NCI-H510A (cell line): Measurements from ENCODE around the gene KCNQ1.

Experiments
- DNase-seq: peaks from one replicate; lab custom pipeline; 2025; lab: John Stamatoyannopoulos, UW

KCNQ1 gene

GRCh38 chr11:2838676-2839294, 394.0 kb downstream of the KCNQ1 start:
- no peak for DNase-seq

- no peak for DNase-seq
Observed at GRCh38 chr11:2839395-2839943, 394.7 kb downstream of the KCNQ1 start.

GRCh38 chr11:2841411-2842190, 396.8 kb downstream of the KCNQ1 start:
- no peak for DNase-seq

GRCh38 chr11:2842876-2843275, 398.1 kb downstream of the KCNQ1 start:
- DNase-seq, result no peak

GRCh38 chr11:2843551-2843950, 398.7 kb downstream of the KCNQ1 start:
- no peak for DNase-seq

DNA sequence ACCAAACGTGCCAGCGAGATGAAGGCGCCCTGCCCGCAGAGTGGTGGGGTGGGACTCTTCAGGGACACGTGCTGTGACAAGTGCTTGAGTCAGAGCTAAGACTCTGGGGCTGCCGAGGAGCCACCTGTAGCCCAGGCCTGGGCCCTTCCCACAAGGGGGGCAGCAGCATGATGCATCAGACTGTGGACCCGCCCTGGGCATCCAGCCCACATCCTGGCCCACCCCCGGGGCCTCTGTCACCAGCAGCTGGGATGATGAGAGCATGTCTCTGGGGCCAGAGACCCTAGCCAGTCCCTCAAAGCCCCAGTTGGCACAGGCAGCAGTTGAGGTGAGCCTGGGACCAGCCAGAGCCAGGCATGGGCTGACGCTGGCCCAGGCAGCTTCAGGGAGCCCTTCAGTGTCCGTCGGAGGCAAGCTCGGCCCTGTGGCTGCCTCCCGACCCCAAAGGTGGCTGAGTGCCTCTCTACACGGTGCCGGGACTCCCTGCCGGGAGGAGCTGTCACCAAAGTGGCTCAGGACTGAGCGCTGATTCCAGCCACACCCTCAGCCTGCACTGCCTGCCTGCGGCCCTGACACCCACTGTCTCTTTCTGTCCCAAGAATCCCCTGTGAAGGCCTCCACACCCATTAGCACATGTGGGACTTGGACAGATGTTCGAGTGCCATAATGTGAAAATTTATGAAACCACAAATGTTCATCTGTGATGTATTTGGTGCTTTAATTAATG, 399.5 kb downstream of the KCNQ1 start:
- no peak for DNase-seq

DNA sequence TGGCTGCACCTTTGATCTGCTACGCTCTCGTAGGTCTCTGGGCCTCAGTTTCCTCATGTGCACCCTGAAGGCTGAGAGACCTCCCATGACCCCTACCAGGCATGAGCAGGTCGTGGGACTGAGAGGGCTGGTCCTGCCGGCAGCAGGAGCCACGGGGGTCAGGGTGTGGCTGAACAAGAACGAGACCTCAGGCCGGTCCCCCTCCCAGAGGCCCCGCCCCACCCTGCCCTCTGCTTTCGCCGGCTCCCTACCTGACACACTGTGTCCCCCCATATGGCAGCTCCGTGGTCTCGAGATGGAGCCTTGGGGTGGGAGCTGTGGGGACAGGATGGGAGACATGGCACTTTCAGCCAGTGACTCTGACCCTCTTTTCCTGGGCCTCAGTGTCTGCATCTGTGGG, 400.2 kb downstream of the KCNQ1 start:
- DNase-seq, result no peak

DNA sequence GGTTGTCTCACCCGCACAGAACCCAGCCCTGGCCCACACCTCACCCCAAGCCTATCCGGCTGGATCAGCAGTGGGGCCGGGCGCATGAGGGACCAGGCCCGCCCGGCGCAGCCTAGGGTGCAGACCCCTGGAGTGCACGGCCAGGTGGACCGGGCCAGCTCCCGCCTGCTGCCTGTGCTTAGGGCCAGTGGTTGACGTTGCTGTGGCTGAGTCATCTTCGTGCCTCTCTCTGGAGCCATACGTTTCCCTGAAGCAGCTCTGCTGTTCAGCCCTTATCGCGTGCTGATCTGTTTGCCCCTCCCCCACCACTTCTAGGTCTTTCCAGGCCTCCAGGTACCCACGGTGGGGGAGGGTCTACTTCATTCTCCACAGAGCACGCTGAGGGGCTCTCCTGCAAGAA, 401.2 kb downstream of the KCNQ1 start:
- no peak for DNase-seq

DNA sequence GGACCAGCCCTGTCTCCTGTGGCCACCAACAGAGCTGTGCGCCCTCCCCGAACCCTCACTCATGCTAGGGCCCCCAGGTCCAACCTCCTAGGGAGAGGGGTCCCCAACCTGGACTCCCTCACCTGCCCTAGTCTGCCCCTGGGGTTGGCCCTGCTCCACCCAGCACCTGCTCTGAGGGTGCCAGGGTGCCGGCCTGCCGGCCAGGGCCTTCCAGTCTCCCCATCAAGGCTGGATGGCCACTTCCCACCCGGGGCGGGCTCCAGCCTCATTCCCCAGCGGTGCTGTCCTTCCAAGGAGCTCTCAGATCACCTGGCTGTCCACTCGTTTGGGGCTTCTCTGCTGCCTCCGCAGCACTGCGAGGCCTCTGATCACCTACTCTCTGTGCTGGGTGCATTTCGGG, 401.7 kb downstream of the KCNQ1 start:
- DNase-seq, result no peak

- no peak for DNase-seq
Observed at GRCh38 chr11:2847561-2847960, 402.8 kb downstream of the KCNQ1 start.

DNA sequence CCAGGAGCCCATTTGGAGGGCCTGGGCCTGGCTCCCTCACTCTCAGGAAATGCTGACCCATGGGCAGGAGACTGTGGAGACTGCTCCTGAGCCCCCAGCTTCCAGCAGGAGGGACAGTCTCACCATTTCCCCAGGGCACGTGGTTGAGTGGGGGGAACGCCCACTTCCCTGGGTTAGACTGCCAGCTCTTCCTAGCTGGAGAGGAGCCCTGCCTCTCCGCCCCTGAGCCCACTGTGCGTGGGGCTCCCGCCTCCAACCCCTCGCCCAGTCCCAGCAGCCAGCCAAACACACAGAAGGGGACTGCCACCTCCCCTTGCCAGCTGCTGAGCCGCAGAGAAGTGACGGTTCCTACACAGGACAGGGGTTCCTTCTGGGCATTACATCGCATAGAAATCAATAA, 403.7 kb downstream of the KCNQ1 start:
- no peak for DNase-seq

DNA sequence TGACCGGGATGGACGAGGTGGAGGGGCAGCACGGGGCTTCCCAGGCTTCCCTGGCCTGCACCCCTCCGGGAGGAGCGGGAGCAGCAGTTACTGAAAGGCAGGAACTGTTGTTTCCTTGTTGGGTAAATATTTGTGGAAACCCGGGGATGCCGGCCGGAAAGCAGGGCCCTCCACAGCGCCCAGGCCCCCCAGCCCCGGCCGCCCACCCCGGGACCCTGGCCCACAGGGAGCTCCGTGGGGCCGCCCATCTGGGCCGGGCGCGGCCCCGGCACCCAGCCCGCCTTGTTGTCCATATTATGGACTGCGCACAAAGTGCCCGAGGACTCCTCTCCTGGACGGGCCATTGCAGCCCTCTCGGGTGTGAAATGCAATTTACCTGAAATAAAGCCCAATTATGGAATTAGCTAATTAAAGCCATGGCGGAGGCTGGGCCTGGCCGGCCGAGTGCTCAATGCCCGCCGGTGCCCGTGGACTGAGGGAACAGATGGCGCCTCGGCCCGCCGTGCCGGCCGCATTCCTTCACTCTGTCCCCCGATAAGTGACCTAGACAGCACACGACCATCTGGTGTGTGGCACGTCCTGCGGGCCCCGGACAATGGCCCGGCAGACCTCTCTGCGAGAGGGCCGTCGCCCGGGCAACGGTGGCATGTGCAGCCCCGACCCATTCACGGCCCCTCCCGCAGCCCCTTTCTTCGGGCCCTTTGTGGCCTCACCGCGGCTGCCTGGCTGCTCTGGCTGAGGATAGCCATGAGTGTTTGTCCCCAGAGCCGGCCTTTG, 405.4 kb downstream of the KCNQ1 start:
- no peak for DNase-seq

GRCh38 chr11:2853401-2853800, 408.6 kb downstream of the KCNQ1 start:
- no peak for DNase-seq

GRCh38 chr11:2853997-2854560, 409.3 kb downstream of the KCNQ1 start:
- no peak for DNase-seq

GRCh38 chr11:2855162-2855561, 410.4 kb downstream of the KCNQ1 start:
- no peak for DNase-seq

DNA sequence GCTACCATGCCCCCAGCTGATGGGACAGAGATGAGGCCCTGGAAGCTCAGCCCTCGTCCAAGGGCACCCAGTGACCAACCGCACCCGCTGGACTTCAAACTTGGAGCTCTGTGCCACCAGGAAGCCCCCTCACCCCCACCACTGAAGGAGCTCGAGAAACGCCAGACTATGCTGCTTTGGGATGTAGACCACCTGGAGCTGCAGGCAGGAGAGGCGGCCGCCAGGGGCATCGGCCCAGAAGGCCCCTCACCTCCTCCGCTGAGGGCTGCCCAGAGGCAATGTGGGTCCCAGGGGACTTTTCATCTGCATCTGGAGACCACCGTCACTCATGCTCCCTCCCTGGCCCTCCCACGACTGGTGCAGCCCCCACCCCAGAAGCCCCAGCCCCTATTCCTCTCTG, 412.5 kb downstream of the KCNQ1 start:
- DNase-seq, result no peak

DNA sequence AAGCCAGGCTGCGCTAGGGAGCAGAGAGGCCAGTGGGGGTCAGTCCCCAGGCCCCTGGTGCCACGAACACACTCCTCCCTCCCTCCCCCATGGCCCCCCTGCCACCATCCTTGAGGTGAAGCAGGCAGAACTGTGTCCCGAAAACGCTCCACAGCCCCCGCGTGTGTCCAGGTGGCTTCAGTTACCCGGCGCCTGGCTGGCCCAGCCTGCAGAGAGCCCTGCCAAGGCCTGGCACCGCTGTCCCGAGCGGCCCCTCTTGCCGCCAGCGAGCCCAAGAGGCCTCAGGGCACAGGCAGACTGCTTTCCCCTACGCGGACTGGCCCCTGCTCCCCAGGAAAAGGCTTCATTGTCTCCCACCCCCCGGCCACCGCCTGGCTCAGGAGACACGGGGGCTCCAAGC, 413.1 kb downstream of the KCNQ1 start:
- DNase-seq, result no peak

DNA sequence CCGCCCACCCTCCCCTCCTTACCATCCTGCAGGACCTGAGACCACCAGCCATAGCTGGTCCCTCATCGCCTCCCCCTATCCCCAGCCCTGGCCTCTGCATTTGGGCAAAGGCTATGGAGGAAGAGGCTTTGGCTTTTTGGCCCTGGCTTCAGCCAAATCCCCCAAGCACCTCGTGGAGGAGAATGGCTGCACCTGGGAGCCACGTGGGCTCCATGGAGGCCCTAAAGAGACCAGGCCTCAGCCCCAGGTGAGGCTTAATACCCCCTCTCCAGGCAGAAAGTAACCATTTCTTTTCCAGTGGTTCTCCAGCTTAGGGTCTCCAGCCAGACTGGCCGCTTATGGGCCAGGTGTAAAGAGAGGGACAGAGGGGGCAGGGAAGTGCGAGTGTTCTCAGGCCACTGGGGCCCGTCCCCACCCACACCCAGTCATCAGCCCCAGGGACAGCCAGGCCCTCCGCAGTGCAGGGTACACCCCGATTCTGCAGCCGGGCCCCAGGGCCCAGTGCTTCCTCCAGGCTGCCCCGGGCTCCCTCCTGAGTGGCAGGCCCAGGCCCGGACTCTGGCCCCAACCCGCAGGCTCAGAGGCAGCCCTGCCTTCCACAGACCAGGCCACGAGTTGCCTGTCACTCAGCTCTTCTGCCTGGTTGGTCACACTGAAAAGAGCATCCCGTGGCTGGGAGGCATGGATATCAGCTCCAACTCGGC, 414.3 kb downstream of the KCNQ1 start:
- DNase-seq, result no peak

DNA sequence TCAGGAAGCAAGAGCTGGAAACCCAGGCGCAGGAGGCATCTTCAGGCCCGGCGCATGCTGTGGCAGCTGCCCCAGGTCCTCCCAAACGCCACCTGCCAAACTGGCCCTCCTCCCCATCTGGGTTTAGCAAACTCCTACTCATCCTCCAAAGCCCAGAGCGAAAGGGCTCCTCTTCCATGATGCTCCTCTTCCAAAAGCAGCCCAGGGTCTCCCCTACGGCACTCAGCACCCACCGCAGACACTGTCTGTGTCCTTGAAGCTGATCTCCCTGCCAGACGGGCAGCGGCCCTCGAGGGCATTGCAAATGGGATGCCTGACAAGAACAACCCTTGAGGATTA, 414.9 kb downstream of the KCNQ1 start:
- no peak for DNase-seq

- no peak for DNase-seq
Observed at GRCh38 chr11:2860636-2861035, 415.8 kb downstream of the KCNQ1 start.
